ENCODE data around the gene BRCC3. TPM values are rescaled to one million over a fixed set of nuclear protein-coding genes. Genes with fewer than 3 reads are reported as not detected.

The BRCC3 gene
- 14.5 and 26.9 TPM in 2 replicates for total RNA-seq (2014; rRNA removed; shearing (Covaris generic))

DNA sequence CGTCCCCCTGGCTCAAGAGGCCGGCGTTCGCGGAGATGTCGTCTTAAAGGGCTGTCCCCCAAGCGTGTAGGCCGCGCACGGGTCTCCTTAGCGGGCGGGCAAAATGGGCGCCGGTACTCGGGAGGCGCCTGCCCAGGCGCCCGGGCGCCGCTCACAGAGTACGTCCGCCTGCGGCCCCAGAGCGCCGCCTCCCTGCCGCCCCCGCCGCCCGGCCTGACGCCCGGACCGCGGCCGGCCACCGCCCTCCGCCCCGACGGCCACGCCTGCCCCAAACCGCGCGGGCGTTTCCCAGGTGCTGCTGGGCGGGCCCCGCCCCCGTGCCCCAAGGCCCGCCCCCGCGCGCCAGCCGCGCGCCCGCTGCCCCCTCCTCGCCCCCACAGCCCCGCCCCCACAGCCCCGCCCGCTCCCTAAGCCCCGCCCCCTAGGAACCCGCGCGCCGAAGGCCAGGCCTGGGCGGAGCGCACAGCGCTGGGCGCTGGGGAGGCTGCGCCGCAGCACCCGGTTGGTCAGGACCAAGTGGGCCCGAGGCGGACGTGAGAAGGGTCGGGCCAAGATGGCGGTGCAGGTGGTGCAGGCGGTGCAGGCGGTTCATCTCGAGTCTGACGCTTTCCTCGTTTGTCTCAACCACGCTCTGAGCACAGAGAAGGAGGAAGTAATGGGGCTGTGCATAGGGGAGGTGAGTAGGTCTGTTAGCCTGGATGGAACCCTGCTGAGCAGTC is at the start of gene BRCC3, which contains the start of the genes CMC4 and MTCP1:
Gene BRCC3 (plus strand): TSS at position 534 of the 719 bp plus-strand sequence. CDS start 20 bp downstream, at position 554.
Gene CMC4 (minus strand): TSS at position 162 of the 719 bp plus-strand sequence. CDS start 7,113 bp downstream, outside the sequence.
Gene MTCP1 (minus strand): TSS at position 162 of the 719 bp plus-strand sequence. CDS start 5,126 bp downstream, outside the sequence.
- DNase-seq (ENCODE audit: low read depth): peak; percentile 86

- DNase-seq (ENCODE audit: low read depth): no peak
Measured at GRCh38 chrX:155022585-155022984, 48.7 kb upstream of the BRCC3 start, which contains the start of gene F8. Gene F8 (minus strand): TSS chrX:155022723. CDS start chrX:155022552, 171 bp downstream.

DNA sequence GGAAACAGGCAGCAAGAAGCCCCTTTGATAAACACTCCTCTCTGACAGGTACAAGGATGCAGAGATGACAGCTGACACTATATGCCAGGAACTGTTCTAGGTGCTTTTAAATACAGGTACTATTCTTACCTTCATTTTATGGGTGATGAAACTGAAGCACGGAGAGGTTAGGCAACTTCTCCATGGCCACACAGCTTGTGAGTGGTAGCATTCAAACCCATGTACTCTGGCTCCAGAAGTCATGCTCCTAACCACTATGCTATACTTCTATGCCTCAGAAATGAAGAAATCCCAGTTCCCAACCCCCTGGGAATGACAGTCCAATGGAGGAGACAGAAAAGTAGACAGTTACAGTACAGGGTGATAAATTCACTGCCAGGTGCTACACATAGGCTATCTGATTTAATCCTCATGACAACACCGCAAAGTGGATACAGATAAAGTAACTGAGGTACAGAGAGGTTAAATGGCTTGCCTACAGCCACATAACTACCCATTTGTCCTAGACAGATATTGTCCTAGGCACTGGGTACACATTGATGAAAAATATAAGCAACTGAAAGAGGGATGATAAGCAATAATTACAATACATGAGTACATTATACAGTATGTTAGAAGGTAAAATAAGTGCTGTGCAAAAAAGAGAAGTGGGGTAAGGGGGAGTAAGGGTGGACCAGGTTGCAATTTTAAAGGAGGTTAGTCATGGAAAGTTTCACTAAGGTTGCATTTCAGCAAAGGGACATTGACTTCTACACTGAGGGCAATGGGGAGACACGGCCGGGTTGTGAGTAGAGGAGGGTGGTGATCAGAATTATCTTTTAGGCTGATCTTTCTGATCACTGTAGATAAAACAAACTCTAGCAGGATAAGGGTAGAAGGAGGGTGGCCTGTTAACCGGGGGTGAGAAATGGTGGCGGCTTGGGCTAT is 47.1 kb upstream of the BRCC3 start:
- no peak for DNase-seq (ENCODE audit: low read depth)

DNA sequence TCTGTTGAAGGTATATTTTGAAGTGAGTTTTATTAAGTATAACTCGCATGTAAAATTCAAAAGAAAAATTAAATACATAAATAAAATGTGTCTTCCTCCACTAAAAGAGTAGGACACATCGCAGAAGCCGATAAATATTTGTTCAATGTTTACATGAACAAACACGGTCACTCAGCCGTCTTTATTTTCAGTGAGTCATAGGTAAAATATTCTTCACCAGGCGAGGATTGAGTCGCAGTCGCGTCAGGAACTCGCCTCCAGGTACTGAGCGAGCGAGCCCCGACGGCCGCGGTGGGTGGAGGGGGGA is 44.9 kb upstream of the BRCC3 start:
- no peak for DNase-seq (ENCODE audit: low read depth)

DNA sequence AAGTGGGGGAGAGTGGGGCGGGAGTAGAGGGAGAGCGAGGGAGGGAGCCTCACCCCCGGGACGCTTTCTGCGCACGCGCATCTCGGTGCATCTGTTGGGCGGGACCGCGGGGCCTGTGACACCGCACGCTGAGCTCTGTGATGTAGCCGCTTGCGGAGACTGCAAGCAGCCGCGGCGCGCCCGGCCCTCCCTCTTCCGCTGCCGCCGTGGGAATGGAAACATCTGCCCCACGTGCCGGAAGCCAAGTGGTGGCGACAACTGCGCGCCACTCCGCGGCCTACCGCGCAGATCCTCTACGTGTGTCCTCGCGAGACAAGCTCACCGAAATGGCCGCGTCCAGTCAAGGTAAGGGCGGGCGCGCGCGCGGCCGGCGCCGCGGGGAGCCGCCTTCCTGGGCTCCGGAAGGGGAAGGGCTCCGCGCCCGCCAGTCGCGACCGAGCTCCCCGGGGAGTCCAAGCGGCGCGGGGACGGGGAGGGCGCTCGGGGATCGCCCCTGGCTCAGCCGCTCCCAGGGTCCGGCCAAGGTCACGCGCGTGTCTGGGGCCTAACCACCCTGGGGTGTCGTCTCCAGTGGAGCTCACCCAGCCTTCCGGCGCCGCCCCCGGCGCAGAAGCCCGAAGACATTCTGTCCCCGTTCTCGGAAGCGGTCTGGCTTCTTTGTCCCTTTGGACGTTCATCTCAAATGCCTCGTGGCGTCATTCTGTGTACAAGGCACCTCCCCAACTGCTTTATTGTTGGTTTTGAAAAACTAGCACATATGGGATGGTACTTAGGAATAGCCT is 44.4 kb upstream of the BRCC3 start, which contains the start of gene FUNDC2:
Gene FUNDC2 (plus strand): TSS at position 118 of the 782 bp plus-strand sequence. CDS start 95 bp downstream, at position 213.
- DNase-seq (ENCODE audit: low read depth): peak; percentile 97

DNA sequence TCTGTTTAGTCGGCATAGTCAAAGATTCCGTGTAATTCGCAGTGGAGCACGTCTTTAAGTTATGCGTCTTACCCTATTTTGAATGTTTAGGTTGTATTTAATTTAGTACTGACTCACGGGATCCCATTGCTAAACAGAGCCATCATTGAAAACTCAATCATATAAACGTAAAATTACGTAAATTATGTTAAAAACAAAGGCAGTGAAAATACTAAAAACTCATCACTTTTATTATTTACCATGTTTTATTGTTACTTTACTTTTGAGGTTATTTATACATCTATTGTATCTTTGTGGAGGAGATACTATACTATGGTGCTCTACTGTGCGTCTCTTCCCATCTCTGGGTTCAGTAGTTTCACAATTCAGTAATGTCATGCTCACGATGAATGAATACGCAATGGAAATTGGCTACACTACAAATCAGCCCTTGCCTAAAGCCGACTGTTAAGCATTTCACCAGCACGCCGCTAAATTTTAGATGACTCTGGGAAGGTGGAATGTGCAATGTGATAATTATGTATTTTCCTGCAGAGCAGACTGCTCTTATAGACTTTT is 43.7 kb upstream of the BRCC3 start:
- DNase-seq (ENCODE audit: low read depth): peak; percentile 83

DNA sequence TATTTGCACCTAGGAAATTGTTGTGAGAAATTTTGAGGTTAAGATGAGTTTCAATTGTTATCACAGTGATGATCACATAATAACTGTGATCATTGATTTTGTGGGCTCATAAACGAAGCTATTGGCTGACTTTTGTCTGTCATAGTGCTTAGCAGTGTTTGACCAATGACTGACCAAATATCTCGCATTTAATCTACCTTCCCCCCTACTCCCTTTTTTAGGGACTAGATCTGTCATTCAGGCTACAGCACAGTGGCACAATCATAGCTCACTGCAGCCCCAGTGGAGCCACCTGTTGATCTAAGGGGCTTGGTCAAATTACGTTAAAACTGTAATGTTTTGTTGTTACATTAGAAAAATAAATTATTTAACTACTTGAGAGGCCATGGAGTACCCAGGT is 43.2 kb upstream of the BRCC3 start:
- DNase-seq (ENCODE audit: low read depth): no peak

GRCh38 chrX:155028877-155029291 is 42.4 kb upstream of the BRCC3 start:
- DNase-seq (ENCODE audit: low read depth): peak; percentile 63

DNA sequence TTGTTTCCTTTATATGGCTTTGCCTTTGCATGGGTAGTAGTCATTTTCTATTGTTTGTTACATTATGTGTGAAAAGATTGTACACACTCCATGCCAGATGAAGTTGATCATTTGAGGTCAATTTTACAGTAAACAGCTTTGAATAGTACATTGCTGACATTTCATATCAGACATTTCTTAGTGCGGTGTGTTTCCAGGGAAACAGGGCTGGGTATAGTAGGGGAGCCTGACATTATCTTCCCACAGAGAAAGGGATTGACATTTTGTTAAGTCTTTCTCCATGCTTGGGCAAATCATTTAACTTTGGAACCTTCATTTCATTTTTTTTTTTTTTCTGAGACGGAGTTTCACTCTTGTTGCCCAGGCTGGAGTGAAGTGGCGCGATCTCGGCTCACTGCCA is 39.7 kb upstream of the BRCC3 start:
- no peak for DNase-seq (ENCODE audit: low read depth)

DNA sequence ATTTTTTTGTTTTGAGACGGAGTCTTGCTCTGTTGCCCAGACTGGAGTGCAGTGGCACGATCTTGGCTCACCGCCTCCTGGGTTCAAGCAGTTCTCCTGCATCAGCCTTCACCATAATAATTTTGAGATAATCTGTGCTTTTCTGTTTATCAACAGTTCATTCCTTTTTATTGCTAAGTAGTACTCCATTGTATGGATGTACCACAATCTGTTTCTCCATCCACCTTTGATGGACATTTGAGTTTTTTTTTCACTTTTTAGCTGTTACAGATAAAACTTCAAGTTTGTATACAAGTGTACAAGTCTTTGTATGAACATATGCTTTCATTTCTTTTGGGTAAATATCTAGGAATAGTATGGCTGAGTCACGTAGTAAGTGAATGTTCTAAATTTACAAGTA is 35.6 kb upstream of the BRCC3 start:
- DNase-seq (ENCODE audit: low read depth): no peak

- no peak for DNase-seq (ENCODE audit: low read depth)
Measured at GRCh38 chrX:155046129-155046810, 25.0 kb upstream of the BRCC3 start.

- DNase-seq (ENCODE audit: low read depth): no peak
Measured at GRCh38 chrX:155046811-155047528, 24.3 kb upstream of the BRCC3 start.

- DNase-seq (ENCODE audit: low read depth): peak; percentile 59
Measured at GRCh38 chrX:155048977-155049619, 22.2 kb upstream of the BRCC3 start.

GRCh38 chrX:155052738-155053498 is 18.4 kb upstream of the BRCC3 start:
- DNase-seq (ENCODE audit: low read depth): no peak

DNA sequence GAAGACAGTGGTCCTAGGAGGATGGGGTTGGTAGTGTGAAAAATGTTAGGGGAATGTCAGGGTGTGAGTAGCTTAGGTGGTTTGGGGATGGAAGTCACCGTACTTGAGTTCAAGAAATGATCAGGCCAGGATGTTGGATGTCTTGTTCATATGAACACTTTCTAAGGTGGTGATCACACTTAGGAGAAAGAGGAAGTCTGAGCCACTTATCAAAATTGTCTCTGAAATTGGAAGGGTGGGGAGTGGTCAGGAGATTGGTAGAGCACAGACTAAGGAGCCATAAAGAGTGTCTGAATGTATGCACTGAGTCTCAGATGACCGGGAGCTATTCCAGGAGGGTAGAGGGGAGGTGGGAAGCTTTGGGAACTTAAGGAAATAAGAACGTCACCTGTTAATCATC is 17.7 kb upstream of the BRCC3 start:
- DNase-seq (ENCODE audit: low read depth): no peak

DNA sequence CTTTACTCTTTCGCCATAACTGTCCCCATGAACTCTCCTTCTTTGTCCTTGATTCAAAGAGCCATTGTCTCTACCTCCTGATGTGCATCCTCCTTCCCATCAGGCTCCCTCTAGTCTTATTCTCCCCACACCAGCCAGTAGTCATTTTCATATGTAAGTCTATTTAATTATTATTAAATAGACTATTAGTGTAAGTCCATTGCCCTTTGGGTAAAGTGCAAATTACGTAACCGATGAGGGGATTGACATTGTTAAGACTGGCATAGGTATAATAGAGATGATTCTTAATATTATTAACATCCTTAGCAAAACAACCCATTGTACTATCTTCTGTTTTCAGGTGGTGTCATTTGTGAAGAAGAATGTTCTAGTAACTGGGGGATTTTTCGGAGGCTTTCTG is 17.1 kb upstream of the BRCC3 start:
- no peak for DNase-seq (ENCODE audit: low read depth)

DNA sequence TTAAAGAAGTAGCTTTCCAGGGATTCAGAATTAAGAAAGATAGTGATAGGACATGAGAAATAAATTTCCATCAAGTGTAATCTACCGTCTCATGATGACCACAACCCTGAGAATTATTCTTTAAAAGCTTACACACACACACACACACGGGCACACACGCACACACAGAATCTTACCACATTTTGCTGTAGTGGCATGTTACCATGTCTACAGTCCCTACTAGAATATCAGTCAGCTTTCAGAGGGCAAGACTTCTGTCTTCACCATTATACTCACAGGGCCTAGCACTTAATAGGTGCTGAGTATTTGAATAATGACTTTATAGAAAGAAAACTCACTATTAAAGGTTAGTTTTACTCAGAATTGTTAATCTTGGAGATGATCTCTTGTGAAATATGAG is 15.8 kb upstream of the BRCC3 start:
- DNase-seq (ENCODE audit: low read depth): no peak

DNA sequence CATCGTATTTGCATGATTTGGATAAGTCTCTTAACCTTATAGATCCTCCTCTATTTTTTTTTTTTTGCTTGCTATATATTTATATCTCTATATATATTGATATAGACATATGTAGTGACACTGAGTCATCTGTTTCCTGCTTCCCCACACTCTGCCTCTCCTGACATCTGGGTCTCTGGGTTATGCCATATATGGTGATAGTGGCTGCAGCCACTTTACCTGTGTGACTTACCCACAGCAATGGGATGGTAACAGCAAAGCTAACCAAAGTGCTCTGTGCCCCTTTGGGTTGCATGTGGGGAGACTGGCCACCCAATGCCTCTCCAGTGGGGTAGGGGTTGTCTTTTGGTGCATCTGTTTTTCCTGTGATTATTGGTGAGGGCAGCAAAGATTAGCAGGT is 14.8 kb upstream of the BRCC3 start:
- DNase-seq (ENCODE audit: low read depth): no peak
